ENCODE results near the gene HSBP1.

HSBP1 gene

DNA sequence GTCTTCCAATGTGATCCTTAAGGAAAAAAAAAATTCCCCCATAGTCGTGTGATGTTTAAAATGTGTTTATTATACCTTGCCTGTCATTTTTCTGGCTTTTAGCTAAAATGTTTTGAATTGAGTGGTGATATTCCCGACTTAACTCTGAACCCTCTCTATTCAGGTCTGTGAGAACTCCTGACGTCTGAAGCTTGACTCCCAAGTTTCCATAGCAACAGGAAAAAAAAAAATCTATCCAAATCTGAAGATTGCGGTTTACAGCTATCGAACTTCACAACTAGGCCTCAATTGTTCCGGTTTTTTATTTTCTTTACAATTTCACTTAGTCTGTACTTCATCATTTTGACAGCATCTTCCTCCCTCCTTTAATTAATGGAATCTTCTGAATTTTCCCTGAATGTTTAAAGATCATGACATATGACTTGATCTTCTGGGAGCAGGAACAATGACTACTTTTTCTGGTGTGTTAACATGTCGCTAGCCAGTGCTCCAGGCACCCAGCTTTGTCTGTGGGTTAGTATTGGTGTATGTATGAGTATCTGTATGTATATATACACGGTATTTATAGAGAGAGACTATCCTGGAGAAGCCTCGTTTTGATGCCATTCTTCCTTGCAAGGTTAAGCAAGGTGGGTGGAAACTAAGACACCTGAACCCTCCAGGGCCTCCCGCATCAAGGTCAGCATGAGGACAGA lies 12.8 kb upstream of the HSBP1 start:
- Mint-ChIP-seq H3K4me3 (no peak overlapping the region), H3K36me3 (no peaks in the 10 kb centered on the region), H3K27ac (no peak overlapping the region), H3K27me3 (peaks cover 14% of the 10 kb centered on the region), H3K9me3 (no peaks in the 10 kb centered on the region), H3K4me1 (no peaks in the 10 kb centered on the region)

DNA sequence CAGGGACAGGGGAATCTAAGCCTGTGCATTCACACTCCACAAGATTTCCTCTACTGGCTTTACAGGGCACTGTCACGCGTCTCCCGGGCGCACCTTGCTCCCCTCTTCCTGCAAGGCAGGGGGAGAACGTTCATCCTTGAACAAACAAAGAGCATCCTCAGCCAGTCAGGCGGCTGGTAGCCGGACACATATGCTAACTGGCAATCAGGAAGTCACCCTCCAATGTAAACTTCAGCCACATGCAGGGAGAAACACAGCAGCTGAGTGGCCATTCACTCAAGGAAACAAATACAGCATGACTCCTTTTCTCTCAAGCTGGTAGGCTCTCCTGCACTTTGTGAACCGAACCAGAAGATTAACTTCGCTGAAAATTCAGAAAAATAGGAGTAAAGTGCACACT lies 10.8 kb upstream of the HSBP1 start:
- Mint-ChIP-seq H3K36me3 (no peaks in the 10 kb centered on the region), H3K27me3 (peaks cover 14% of the 10 kb centered on the region)

DNA sequence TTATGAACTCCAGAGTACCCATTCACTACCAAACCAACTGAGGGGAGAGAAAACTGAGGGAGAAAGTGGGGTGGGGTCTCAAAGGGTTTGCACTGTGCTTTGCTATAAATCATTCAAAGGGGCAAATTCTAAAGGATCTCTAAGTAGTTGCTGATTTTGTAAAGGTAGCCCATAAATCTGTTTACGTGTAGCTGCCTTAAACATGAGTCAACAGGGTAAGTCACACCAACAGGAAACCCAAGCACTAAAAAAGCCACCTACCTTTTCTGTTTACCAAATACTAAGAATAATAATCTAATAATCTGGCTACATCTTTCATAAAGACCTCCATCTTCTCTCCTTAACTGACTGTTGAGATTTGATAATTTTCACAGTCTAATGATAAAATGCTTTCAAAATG lies 8.4 kb upstream of the HSBP1 start:
- Mint-ChIP-seq H3K4me3 (no peak overlapping the region), H3K36me3 (no peaks in the 10 kb centered on the region), H3K27ac (no peak overlapping the region), H3K27me3 (peaks cover 14% of the 10 kb centered on the region), H3K4me1 (no peaks in the 10 kb centered on the region), H3K9me3 (no peaks in the 10 kb centered on the region)

More for the DNA sequence above, 10.8 kb upstream of the HSBP1 start:
- H3K9me3 Mint-ChIP-seq, result no peaks in the 10 kb centered on the region
- no peaks in the 10 kb centered on the region for H3K4me1 Mint-ChIP-seq
- no peak overlapping the region for H3K4me3 Mint-ChIP-seq
- H3K27ac Mint-ChIP-seq, result no peak overlapping the region

DNA sequence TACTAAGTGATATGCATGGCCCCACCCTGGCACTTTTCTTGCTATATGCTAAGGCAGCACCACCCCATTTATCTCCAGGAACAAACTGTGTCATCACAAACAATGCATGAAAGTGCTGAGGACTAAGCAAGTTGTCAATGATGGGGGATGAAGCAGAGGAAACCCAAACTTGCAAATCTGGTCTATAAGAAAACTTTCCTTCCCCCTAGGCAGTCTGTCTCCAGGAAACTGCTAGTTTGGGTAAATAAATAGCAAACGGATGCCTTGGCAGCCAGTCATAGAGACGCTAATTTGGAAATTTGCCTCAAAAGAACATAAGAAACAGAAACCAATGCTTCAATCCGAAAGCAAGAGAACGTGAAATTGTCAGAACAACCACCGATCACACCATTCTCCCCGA lies 5.6 kb upstream of the HSBP1 start:
- no peak overlapping the region for H3K27ac Mint-ChIP-seq
- H3K4me3 Mint-ChIP-seq, result no peak overlapping the region

DNA sequence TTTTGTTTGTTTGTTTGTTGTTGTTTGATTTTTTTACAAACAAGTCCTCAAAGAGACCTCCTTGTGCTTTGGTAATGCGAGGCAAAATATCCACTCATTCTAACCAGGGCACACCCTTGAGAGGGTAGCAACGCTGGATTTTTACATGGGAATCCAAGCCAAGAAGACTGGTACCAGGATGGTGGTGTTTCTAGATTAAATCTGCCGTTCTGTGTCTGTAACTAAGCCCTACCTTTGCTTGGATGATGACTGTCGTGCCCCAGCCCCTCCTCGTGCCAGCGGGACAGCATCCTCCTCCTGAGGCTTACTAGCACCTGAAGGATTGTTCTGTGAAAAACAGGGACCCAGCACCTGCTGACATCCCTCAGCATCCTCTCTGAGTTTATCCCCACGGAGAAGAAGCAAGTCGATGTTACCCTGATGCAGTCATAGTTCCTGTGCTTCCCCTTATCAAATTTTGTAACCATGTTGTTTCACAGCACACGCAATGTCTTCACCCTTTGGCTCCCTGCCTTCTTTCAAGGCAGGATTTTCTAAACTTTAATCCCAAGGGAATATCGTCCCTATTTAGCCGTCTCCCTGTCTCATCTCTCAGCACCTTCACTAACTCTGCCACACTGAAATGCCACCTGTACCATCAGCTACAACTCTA lies 5.1 kb upstream of the HSBP1 start:
- Mint-ChIP-seq H3K27ac (no peak overlapping the region), H3K4me3 (no peak overlapping the region), H3K4me1 (peaks cover 10% of the 10 kb centered on the region), H3K9me3 (no peaks in the 10 kb centered on the region), H3K27me3 (peaks cover 9% of the 10 kb centered on the region), H3K36me3 (peaks cover 1% of the 10 kb centered on the region)

More for the DNA sequence above, 5.6 kb upstream of the HSBP1 start:
- H3K27me3 Mint-ChIP-seq, result peaks cover 9% of the 10 kb centered on the region
- H3K9me3 Mint-ChIP-seq, result no peaks in the 10 kb centered on the region
- peaks cover 8% of the 10 kb centered on the region for H3K4me1 Mint-ChIP-seq
- peaks cover 1% of the 10 kb centered on the region for H3K36me3 Mint-ChIP-seq

DNA sequence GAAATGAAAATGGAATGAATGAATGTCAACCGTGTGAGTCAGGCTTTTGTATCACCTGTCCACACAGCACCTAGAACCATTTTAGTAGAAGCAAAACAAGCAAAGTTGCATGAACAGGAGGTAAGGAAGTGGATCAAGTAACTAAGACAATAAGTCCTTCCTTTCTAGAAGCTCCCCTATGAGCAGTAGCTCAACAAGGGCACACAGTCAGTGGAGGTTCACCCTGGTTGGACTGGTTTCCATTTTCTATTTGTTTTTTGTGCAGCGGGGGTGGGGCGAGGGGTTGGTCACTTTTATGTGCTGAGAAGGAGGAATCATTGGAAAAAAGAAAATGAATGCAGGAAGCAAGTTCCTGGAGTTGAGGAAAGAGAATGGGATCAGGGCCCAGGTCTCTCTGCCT lies 4.0 kb upstream of the HSBP1 start:
- no peak overlapping the region for H3K4me3 Mint-ChIP-seq
- H3K27ac Mint-ChIP-seq, result no peak overlapping the region
- H3K27me3 Mint-ChIP-seq, result peaks cover 2% of the 10 kb centered on the region
- peaks cover 7% of the 10 kb centered on the region for H3K36me3 Mint-ChIP-seq
- peaks cover 19% of the 10 kb centered on the region for H3K4me1 Mint-ChIP-seq
- no peaks in the 10 kb centered on the region for H3K9me3 Mint-ChIP-seq

DNA sequence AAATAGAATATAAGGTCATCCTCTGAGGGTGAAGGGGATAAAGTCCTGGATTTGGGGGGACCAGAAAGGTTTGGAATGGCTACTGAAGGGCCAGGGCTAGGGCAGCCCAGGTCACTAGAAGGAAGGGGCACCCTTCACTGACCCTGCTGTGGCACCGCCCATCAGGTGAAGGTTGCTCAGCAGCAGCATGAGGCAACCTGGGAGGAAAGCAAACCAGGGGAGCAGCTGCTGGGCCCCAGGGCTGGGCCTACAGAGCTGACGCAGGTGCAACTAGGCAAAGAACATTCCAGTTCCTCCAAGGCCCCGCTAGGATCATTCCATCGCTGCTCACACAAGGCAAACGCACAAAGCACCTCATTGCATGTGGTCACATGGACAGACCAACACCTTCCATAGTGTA lies 3.4 kb upstream of the HSBP1 start:
- Mint-ChIP-seq H3K4me1 (peaks cover 24% of the 10 kb centered on the region), H3K4me3 (no peak overlapping the region), H3K27ac (no peak overlapping the region), H3K9me3 (no peaks in the 10 kb centered on the region), H3K27me3 (peaks cover 2% of the 10 kb centered on the region), H3K36me3 (peaks cover 11% of the 10 kb centered on the region)

DNA sequence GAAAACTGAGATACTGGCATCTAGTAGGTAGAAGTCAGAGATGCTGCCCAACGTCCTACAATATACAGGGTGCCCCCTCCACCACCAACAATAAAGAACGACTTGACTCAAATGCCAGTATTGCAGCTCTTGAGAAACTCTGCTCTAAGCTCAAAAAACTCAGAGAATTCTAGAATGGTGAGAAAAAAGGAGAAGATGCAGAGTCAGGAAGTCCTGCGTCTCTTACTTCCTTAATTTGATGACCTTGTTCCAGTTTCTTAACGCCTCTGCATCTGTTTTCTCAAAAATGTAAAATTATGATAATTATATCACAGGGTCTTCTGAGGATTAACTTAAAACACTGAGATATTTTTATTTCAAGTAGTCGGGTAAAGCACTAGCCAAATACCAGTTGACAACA lies 1.7 kb upstream of the HSBP1 start:
- H3K4me1 Mint-ChIP-seq, result peaks cover 36% of the 10 kb centered on the region
- H3K36me3 Mint-ChIP-seq, result peaks cover 11% of the 10 kb centered on the region
- H3K4me3 Mint-ChIP-seq, result no peak overlapping the region

DNA sequence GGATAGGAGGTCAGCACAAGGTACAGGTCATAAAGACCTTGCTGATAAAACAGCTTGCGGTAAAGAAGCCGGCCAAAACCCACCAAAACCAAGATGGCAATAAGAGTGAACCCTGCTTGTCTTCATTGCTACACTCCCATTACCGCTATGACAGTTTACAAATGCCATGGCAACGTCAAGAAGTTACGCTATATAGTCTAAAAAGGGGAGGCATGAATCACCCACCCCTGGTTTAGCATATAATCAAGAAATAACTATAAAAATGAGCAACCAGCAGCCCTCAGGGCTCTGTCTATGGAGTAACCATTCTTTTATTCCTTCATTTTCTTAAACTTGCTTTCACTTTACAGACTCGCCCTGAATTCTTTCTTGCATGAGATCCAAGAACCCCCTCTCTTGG lies 1.0 kb upstream of the HSBP1 start:
- Mint-ChIP-seq H3K27me3 (no peaks in the 10 kb centered on the region), H3K9me3 (no peaks in the 10 kb centered on the region), H3K27ac (peak overlapping the region; percentile 5), H3K4me3 (peak overlapping the region; percentile 28), H3K36me3 (peaks cover 11% of the 10 kb centered on the region), H3K4me1 (peaks cover 41% of the 10 kb centered on the region)

More for the DNA sequence above, 1.7 kb upstream of the HSBP1 start:
- no peaks in the 10 kb centered on the region for H3K9me3 Mint-ChIP-seq
- H3K27ac Mint-ChIP-seq, result no peak overlapping the region
- H3K27me3 Mint-ChIP-seq, result no peaks in the 10 kb centered on the region

DNA sequence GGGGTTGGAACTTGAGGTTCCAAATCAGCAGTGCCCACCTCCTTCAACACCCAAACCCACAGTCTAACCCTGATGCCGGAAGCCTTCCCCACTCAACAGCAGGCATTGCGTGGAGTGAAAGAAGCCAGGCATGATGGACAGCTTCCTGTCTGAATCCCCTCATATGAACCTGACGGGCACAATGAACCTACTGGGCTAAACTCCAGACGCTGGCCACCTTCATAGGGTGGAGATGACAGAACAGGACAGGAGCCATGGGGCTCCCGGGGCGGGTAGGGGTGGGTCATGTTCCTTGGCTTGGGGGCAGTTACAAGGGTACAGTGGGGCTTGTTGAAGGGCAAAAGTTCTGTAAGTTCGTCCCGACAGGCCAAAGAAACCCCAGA lies 460 bp upstream of the HSBP1 start:
- no peaks in the 10 kb centered on the region for H3K27me3 Mint-ChIP-seq
- H3K27ac Mint-ChIP-seq, result peak overlapping the region; percentile 5
- H3K36me3 Mint-ChIP-seq, result peaks cover 11% of the 10 kb centered on the region
- H3K4me1 Mint-ChIP-seq, result peaks cover 43% of the 10 kb centered on the region
- peak overlapping the region; percentile 97 for H3K4me3 Mint-ChIP-seq
- no peaks in the 10 kb centered on the region for H3K9me3 Mint-ChIP-seq

DNA sequence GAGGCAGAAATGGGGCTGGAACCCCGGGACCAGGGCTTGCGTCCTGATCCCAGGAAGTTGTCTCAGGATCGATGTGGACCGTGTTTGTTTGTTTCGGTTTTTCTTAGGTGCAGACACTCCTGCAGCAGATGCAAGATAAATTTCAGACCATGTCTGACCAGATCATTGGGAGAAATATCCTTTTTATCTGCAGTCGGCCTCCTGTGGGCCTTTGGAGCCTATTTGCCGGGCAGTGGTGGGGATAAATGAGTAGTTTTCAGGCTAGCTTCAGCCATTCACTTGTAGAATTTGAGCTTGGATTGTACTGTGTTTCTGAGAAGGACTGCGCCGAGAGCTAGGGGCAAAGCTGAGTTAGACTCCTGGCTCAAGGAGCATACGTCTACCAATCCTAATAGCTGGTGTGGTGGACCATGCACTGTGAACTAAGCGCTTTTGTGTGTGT lies 816 bp downstream of the HSBP1 start:
- Mint-ChIP-seq H3K9me3 (no peaks in the 10 kb centered on the region), H3K27ac (peak overlapping the region; percentile 88), H3K36me3 (peaks cover 13% of the 10 kb centered on the region), H3K4me3 (peak overlapping the region; percentile 97), H3K4me1 (peaks cover 43% of the 10 kb centered on the region), H3K27me3 (no peaks in the 10 kb centered on the region)

DNA sequence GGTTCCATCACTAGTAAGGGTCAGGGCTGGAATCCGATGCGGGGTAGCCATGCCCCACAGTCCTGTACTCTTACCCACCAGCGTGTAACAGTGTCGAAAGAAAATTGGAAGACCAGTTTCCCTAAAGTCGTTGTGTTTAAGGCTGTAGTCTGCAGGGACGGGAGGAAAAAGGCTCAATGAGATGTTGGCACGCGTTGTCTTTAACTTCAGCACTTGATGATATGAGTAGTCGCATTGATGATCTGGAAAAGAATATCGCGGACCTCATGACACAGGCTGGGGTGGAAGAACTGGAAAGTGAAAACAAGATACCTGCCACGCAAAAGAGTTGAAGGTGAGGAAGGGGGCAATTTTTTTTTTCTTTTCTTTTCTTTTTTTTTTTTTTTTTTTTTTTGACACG lies 1.3 kb downstream of the HSBP1 start:
- H3K4me1 Mint-ChIP-seq, result peaks cover 43% of the 10 kb centered on the region

DNA sequence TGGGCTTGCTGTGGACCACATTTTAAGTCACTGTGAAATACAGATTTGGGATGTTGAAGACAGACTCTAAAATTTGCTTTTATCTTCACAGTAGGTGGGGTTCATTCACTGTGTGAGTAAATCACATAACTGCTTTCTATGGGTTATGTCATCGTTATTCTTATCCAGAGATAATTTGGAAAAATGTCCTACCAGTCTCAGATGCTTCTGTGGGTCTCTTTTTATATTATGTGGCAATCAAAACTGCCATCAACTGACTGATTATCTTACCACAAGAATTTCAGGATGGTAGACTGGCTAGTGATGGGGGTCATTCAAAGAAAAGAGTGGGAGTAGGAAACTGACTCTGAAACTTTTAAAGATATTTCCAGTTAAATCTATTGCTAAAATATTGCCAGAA lies 3.1 kb downstream of the HSBP1 start:
- Mint-ChIP-seq H3K4me1 (peaks cover 43% of the 10 kb centered on the region), H3K4me3 (peak overlapping the region; percentile 19), H3K9me3 (no peaks in the 10 kb centered on the region), H3K27ac (peak overlapping the region; percentile 23), H3K36me3 (peaks cover 13% of the 10 kb centered on the region), H3K27me3 (no peaks in the 10 kb centered on the region)

More for the DNA sequence above, 1.3 kb downstream of the HSBP1 start:
- no peaks in the 10 kb centered on the region for H3K27me3 Mint-ChIP-seq
- peak overlapping the region; percentile 88 for H3K27ac Mint-ChIP-seq
- no peaks in the 10 kb centered on the region for H3K9me3 Mint-ChIP-seq
- peak overlapping the region; percentile 97 for H3K4me3 Mint-ChIP-seq
- peaks cover 13% of the 10 kb centered on the region for H3K36me3 Mint-ChIP-seq

DNA sequence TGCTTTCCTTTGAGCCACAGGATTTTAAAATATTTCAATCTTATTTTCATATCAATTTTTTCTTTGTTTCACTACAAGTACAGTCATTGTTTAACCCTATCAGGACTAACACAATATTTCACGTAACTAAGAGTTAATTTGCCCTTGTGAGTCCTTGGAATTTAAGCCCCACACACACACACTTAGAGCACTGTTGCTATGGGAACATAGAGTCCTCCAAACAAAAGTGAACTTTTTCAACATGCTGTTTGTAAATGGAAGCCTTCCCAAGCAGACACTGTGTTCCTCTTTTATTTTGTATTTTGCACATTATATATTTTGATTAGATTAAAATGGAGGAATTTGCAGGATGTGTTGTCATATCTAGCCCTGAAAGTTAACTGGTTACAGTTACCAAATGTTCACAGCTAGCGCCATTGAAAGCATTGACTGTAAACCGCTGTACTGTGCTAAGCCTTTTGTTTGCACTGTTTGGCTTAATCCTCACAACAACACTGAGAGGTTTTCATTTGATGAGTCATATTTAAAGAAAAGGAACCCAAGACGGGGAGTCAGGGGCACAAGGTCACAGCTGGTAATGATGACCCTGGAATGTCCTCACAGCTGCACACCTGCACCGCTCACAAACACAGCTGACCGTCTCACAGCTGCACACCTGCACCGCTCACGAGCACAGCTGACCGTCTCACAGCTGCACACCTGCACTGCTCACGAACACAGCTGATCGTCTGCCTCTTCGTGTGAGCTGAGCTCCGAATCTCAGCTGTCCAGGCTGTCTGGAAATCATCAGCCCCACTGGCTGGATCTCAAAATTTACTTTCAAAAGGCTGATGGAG lies 6.3 kb downstream of the HSBP1 start:
- H3K27me3 Mint-ChIP-seq, result no peaks in the 10 kb centered on the region
- H3K4me3 Mint-ChIP-seq, result no peak overlapping the region
- H3K27ac Mint-ChIP-seq, result no peak overlapping the region
- H3K9me3 Mint-ChIP-seq, result no peaks in the 10 kb centered on the region
- peaks cover 3% of the 10 kb centered on the region for H3K36me3 Mint-ChIP-seq
- peaks cover 22% of the 10 kb centered on the region for H3K4me1 Mint-ChIP-seq

DNA sequence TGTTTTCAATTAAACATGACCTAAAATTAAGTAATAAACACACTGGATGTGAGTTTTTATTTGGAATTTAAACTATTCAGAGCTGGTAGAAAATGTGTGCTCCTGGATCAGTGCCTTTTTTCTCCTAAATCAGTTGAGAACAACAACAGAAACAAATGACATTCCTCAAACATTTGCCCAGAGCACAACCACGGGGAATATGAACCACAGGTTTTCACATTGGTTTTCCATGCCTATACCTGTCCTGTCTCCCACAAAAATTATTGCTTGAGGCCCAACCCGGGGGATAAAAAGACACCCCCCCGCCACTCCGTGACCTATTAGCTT lies 6.8 kb downstream of the HSBP1 start:
- Mint-ChIP-seq H3K27ac (no peak overlapping the region), H3K9me3 (no peaks in the 10 kb centered on the region), H3K4me1 (peaks cover 19% of the 10 kb centered on the region)

DNA sequence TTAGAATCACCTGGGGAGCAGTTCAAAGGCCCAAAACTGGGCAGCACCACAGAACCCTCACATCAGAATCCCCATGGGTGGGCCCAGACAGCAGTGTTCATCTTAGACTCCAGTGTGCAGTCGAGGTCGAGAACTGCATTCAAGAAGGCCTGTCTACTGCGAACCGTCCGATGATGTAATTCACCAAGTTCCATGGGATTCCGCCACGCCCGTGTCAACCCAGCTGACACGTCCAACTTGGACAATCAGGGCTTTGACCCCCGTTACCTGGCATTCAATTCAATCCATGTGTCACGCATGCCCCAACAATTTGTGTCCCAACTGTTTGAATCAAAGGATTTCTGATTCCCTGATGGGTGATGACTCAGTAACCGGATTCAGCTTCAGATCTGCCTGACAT lies 9.2 kb downstream of the HSBP1 start:
- Mint-ChIP-seq H3K27me3 (no peaks in the 10 kb centered on the region), H3K4me3 (no peak overlapping the region), H3K27ac (no peak overlapping the region), H3K36me3 (peaks cover 1% of the 10 kb centered on the region), H3K4me1 (no peaks in the 10 kb centered on the region), H3K9me3 (no peaks in the 10 kb centered on the region)

More for the DNA sequence above, 6.8 kb downstream of the HSBP1 start:
- peaks cover 1% of the 10 kb centered on the region for H3K36me3 Mint-ChIP-seq
- H3K4me3 Mint-ChIP-seq, result no peak overlapping the region
- no peaks in the 10 kb centered on the region for H3K27me3 Mint-ChIP-seq

Measured in activated naive CD4-positive, alpha-beta T cell treated with anti-CD3 and anti-CD28 coated beads, Interleukin-2, amount 50 U/mL, for 24 hours (primary cell).